Neural cell (in vitro differentiated cells): ENCODE measurements around the gene MGAT5. TPM values are rescaled to one million over a fixed set of nuclear protein-coding genes. Genes with fewer than 3 reads are reported as not detected.

Source experiments
- H2AFZ ChIP-seq: fragments of 200-600, 300-800 bp; sonication (generic), shearing (Covaris generic); 2 replicates; pipeline ENCODE4 v1.6.0; 2014; ENCODE audit warnings: low read depth, mild to moderate bottlenecking, antibody characterized with exemption, low read length, moderate library complexity
- H3F3A ChIP-seq: fragments of 200-600 bp; shearing (Covaris generic); 2 replicates; pipeline ENCODE4 v1.6.1; 2016; ENCODE audit warnings: mild to moderate bottlenecking, moderate library complexity, mixed read lengths, antibody characterized with exemption, low read length; ENCODE audit not compliant: insufficient read depth, poor library complexity, severe bottlenecking
- H3K27ac ChIP-seq: fragments of 200-600, 300-800 bp; sonication (generic), shearing (Covaris generic); 2 replicates; pipeline ENCODE4 v1.5.1; 2014; ENCODE audit warnings: mild to moderate bottlenecking, low read length, moderate library complexity
- H3K27me3 ChIP-seq: fragments of 300-800, 200-600 bp; sonication (generic), shearing (Covaris generic); 2 replicates; pipeline ENCODE4 v1.6.0; 2014; ENCODE audit warnings: mild to moderate bottlenecking, low read depth, low read length, moderate library complexity; ENCODE audit not compliant: insufficient read depth
- H3K36me3 ChIP-seq: fragments of 300-800, 200-600 bp; sonication (generic), shearing (Covaris generic); 2 replicates; pipeline ENCODE4 v1.5.1; 2014; ENCODE audit warnings: mild to moderate bottlenecking, antibody characterized with exemption, low read length, moderate library complexity; ENCODE audit not compliant: insufficient read depth
- H3K4me2 ChIP-seq: fragments of 300-800, 200-600 bp; sonication (generic), shearing (Covaris generic); 2 replicates; pipeline ENCODE4 v1.6.0; 2014; ENCODE audit warnings: mild to moderate bottlenecking, low read length
- H3K4me3 ChIP-seq: fragments of 300-800, 200-600 bp; sonication (generic), shearing (Covaris generic); 2 replicates; pipeline ENCODE4 v1.5.1; 2014; ENCODE audit warnings: mild to moderate bottlenecking, low read length, moderate library complexity
- H3K79me2 ChIP-seq: fragments of 200-600 bp; shearing (Covaris generic); replicated peaks from 2 replicates; pipeline ENCODE4 v1.6.0; 2014; ENCODE audit warnings: mild to moderate bottlenecking, low read length, moderate library complexity; ENCODE audit not compliant: insufficient read depth
- H3K9ac ChIP-seq: fragments of 300-800, 200-600 bp; sonication (generic), shearing (Covaris generic); 2 replicates; pipeline ENCODE4 v1.6.1; 2016; ENCODE audit warnings: mild to moderate bottlenecking, low read length, mixed read lengths
- H3K9me2 ChIP-seq: fragments of 200-600 bp; shearing (Covaris generic); 2 replicates; pipeline ENCODE4 v1.6.1; 2016; ENCODE audit warnings: mild to moderate bottlenecking, low read length, mixed read lengths; ENCODE audit not compliant: insufficient read depth
- H3K9me3 ChIP-seq: fragments of 200-600, 300-800 bp; sonication (generic), shearing (Covaris generic); 2 replicates; pipeline ENCODE4 v1.6.1; 2016; ENCODE audit warnings: mild to moderate bottlenecking, mixed run types, low read length, moderate library complexity, mixed read lengths
- H4K20me1 ChIP-seq: fragments of 200-600 bp; shearing (Covaris generic); 2 replicates; pipeline ENCODE4 v1.6.1; 2016; ENCODE audit warnings: mild to moderate bottlenecking, mixed run types; ENCODE audit not compliant: insufficient read depth
- CTCF ChIP-seq: fragments of 450-650 bp; IDR thresholded peaks from 2 replicates; pipeline ENCODE4 v1.5.1; 2014; ENCODE audit warnings: antibody characterized with exemption, mild to moderate bottlenecking, moderate library complexity; ENCODE audit not compliant: poor library complexity, severe bottlenecking
- EP300 ChIP-seq: fragments of 450-650 bp; conservative IDR thresholded peaks from 2 replicates; pipeline ENCODE4 v1.6.1; 2014; ENCODE audit warnings: antibody characterized with exemption, mild to moderate bottlenecking, moderate library complexity; ENCODE audit not compliant: poor library complexity, severe bottlenecking
- EZH2 ChIP-seq: fragments of 200-600, 300-800 bp; shearing (Covaris generic), sonication (generic); IDR thresholded peaks from 2 replicates; pipeline ENCODE4 v1.6.1; 2014; ENCODE audit warnings: antibody characterized with exemption, low read length, borderline replicate concordance, mild to moderate bottlenecking; ENCODE audit not compliant: insufficient read depth, poor library complexity, severe bottlenecking
- MXI1 ChIP-seq: fragments of 450-650 bp; conservative IDR thresholded peaks from 2 replicates; pipeline ENCODE4 v1.6.1; 2014; ENCODE audit warnings: antibody characterized with exemption, mild to moderate bottlenecking; ENCODE audit not compliant: poor library complexity, severe bottlenecking
- POLR2AphosphoS5 ChIP-seq: IDR thresholded peaks from 2 replicates; pipeline ENCODE4 v1.6.1; 2012
- RAD21 ChIP-seq: fragments of 450-650 bp; conservative IDR thresholded peaks from 2 replicates; pipeline ENCODE4 v1.6.1; 2014; ENCODE audit warnings: antibody characterized with exemption, mild to moderate bottlenecking, moderate library complexity
- SMC3 ChIP-seq: fragments of 450-650 bp; conservative IDR thresholded peaks from 2 replicates; pipeline ENCODE4 v1.6.1; 2014; ENCODE audit warnings: antibody characterized with exemption, mild to moderate bottlenecking, moderate library complexity; ENCODE audit not compliant: poor library complexity
- TAF1 ChIP-seq: IDR thresholded peaks from 2 replicates; pipeline ENCODE4 v1.6.1; 2012; ENCODE audit warnings: low read depth
- polyA plus RNA-seq: library from polyadenylated mRNA; depleted of rRNA; stranded (reverse); fragments of >200 nt; gene quantifications from 2 replicates; pipeline ENCODE4 v1.2.3, GENCODE V29; 2014
- TF ChIP-seq, protein P1 (sequence below): IDR thresholded peaks from 2 replicates; pipeline ENCODE4 v1.6.1; 2012; ENCODE audit warnings: borderline replicate concordance

MGAT5 gene
- polyA plus RNA-seq, 1 donor from 2014 or later: 40.9 TPM

DNA sequence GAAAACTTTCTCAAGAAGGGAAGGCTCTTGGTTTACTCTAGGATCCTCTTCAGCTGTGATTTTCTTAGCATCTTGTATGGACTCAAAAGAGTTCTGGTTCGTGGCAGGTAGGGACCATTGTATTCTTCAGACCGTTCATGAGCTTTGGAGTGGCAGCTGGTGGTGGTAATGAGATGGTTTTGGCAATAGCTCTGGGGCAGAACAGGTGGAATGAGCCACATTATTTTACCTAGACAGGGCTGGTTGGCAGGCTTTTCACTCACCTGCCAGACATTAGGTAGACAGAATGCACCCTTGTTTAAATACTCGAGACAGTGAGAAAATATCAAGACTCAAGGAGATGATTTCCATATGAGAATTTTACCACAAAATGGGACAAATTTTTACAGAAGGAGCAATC is 26.2 kb upstream of the MGAT5 start:
- H3K4me3 ChIP-seq: no peak overlapping the region
- no peaks in the 10 kb centered on the region for H3K79me2 ChIP-seq
- no peak overlapping the region for H2AFZ ChIP-seq
- no peak overlapping the region for H3K4me2 ChIP-seq
- no peaks in the 10 kb centered on the region for H3K9me2 ChIP-seq
- H3K9ac ChIP-seq: no peak overlapping the region
- TF ChIP-seq SMC3 (no peak), MXI1 (no peak)
- H3K9me3 ChIP-seq: peaks cover 6% of the 10 kb centered on the region
- no peaks in the 10 kb centered on the region for H4K20me1 ChIP-seq
- no peaks in the 10 kb centered on the region for H3K36me3 ChIP-seq
- no peak overlapping the region for H3K27ac ChIP-seq
- H3K27me3 ChIP-seq: no peaks in the 10 kb centered on the region
- no peaks in the 10 kb centered on the region for H3F3A ChIP-seq

- H3K79me2 ChIP-seq: no peaks in the 10 kb centered on the region
- no peaks in the 10 kb centered on the region for H3K9me2 ChIP-seq
- peaks cover 6% of the 10 kb centered on the region for H3K9me3 ChIP-seq
- H2AFZ ChIP-seq: no peak overlapping the region
- H4K20me1 ChIP-seq: no peaks in the 10 kb centered on the region
- no peak overlapping the region for H3K27ac ChIP-seq
- H3K4me2 ChIP-seq: no peak overlapping the region
- no peak overlapping the region for H3K4me3 ChIP-seq
- H3K9ac ChIP-seq: no peak overlapping the region
- H3K27me3 ChIP-seq: no peaks in the 10 kb centered on the region
- H3K36me3 ChIP-seq: no peaks in the 10 kb centered on the region
- TF ChIP-seq POLR2AphosphoS5 (no peak), CTCF (no peak), MXI1 (no peak), EZH2 (no peak), RAD21 (no peak), EP300 (no peak), SMC3 (no peak), TAF1 (no peak)
- TF ChIP-seq, protein P1, sequence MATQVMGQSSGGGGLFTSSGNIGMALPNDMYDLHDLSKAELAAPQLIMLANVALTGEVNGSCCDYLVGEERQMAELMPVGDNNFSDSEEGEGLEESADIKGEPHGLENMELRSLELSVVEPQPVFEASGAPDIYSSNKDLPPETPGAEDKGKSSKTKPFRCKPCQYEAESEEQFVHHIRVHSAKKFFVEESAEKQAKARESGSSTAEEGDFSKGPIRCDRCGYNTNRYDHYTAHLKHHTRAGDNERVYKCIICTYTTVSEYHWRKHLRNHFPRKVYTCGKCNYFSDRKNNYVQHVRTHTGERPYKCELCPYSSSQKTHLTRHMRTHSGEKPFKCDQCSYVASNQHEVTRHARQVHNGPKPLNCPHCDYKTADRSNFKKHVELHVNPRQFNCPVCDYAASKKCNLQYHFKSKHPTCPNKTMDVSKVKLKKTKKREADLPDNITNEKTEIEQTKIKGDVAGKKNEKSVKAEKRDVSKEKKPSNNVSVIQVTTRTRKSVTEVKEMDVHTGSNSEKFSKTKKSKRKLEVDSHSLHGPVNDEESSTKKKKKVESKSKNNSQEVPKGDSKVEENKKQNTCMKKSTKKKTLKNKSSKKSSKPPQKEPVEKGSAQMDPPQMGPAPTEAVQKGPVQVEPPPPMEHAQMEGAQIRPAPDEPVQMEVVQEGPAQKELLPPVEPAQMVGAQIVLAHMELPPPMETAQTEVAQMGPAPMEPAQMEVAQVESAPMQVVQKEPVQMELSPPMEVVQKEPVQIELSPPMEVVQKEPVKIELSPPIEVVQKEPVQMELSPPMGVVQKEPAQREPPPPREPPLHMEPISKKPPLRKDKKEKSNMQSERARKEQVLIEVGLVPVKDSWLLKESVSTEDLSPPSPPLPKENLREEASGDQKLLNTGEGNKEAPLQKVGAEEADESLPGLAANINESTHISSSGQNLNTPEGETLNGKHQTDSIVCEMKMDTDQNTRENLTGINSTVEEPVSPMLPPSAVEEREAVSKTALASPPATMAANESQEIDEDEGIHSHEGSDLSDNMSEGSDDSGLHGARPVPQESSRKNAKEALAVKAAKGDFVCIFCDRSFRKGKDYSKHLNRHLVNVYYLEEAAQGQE: no peak
- H3F3A ChIP-seq: no peaks in the 10 kb centered on the region
Observed at GRCh38 chr2:134228493-134228903, 25.4 kb upstream of the MGAT5 start.

DNA sequence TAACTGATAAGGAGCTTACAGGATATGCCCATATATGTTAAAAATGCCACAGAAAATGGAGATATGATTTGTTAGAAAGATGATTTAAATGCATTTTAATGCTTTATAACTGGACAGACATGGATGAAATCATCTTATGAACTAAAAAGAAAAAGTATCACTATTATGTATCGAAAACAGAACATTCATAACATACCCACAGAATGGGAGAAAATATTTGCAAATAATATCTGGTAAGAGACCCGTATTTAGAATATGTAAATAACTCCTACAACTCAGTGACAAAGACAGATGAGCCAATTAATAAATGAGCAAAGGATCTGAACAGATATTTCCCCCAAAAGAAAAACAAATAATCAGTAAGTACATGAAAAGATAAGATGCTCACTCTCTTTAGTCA is 24.3 kb upstream of the MGAT5 start:
- TF ChIP-seq SMC3: no peak
- H3K9me3 ChIP-seq: peaks cover 6% of the 10 kb centered on the region
- no peak overlapping the region for H3K4me3 ChIP-seq
- H3K9me2 ChIP-seq: no peaks in the 10 kb centered on the region
- no peaks in the 10 kb centered on the region for H3F3A ChIP-seq
- H3K79me2 ChIP-seq: no peaks in the 10 kb centered on the region
- no peak overlapping the region for H3K27ac ChIP-seq
- H4K20me1 ChIP-seq: no peaks in the 10 kb centered on the region
- H3K36me3 ChIP-seq: no peaks in the 10 kb centered on the region
- no peak overlapping the region for H3K9ac ChIP-seq
- H3K4me2 ChIP-seq: no peak overlapping the region
- H2AFZ ChIP-seq: no peak overlapping the region
- H3K27me3 ChIP-seq: no peaks in the 10 kb centered on the region
